ENCODE measurements around the gene ARHGEF39.

Gene ARHGEF39

DNA sequence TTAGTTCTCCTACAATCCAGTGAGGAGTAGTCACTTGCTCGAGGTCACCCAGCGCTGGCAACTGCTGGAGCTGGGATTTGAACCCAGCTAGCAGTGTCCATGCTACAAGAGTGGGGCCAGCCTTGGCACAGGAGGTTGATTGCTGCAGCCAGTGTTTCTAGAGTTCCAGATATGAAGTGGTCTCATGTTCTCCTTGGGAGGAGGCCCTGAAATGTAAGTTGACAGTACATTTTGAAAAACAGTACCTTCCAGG, 6.1 kb downstream of the ARHGEF39 start:
- no peak overlapping the region for H4K8ac ChIP-seq (ENCODE audit: low read depth, low read length)
- H3K27me3 ChIP-seq (ENCODE audit: control insufficient read depth in 3 of 3, insufficient read depth in 3 of 3, low read depth in 1 of 3, low read length in 3 of 3): no peaks in the 10 kb centered on the region
- peak overlapping the region; percentile 98 for H2AFZ ChIP-seq (ENCODE audit: low read length)
- no peak for DNase-seq (ENCODE audit: low spot score)
- no peaks in the 10 kb centered on the region for H3K79me1 ChIP-seq (ENCODE audit: low read depth, low read length)
- no peak overlapping the region for H2BK15ac ChIP-seq (ENCODE audit: low read length)
- H3K9me3 ChIP-seq (replicated peaks in 1 of 2; ENCODE audit: control insufficient read depth in 2 of 2, insufficient read depth in 1 of 2, low read depth in 1 of 2, low read length in 2 of 2): no peaks in the 10 kb centered on the region
- H3K4me2 ChIP-seq (ENCODE audit: insufficient read depth, low read length, poor library complexity, severe bottlenecking): peak overlapping the region; percentile 60
- H2BK120ac ChIP-seq (ENCODE audit: low read depth, low read length): no peak overlapping the region
- no CpG with 5 or more reads among the region's 2 CpGs for WGBS, 2 donors (ENCODE audit: extremely low coverage in 2 of 2, insufficient read length in 2 of 2, insufficient replicate concordance in 1 of 2)
- peaks cover 4 to 10% of the 10 kb centered on the region in 2 donors for H3K4me1 ChIP-seq (ENCODE audit: control insufficient read depth in 2 of 2, insufficient read depth in 1 of 2, low read depth in 1 of 2, low read length in 2 of 2)
- H3K14ac ChIP-seq (ENCODE audit: low read length): no peak overlapping the region
- H3K27ac ChIP-seq (replicated peaks; ENCODE audit: low read length): peak overlapping the region; percentile 92
- no peak overlapping the region for H2BK5ac ChIP-seq (ENCODE audit: low read length)
- no peak overlapping the region for H2BK12ac ChIP-seq (ENCODE audit: low read length)
- no peak overlapping the region for H3K4ac ChIP-seq (ENCODE audit: low read length)
- peaks cover 27 to 42% of the 10 kb centered on the region in 2 donors for H3K36me3 ChIP-seq (replicated peaks in 1 of 2; ENCODE audit: control insufficient read depth in 2 of 2, insufficient read depth in 2 of 2, low read length in 2 of 2)
- no peak overlapping the region for H2AK5ac ChIP-seq (ENCODE audit: low read depth, low read length)
- H3K23ac ChIP-seq (ENCODE audit: low read depth, low read length, poor library complexity): no peak overlapping the region
- no peak overlapping the region for H3K18ac ChIP-seq (ENCODE audit: low read length)
- H3K4me3 ChIP-seq (ENCODE audit: low read length in 2 of 2): peak overlapping the region; percentile 88 to 99
- H4K91ac ChIP-seq (ENCODE audit: low read depth, low read length, poor library complexity): no peak overlapping the region
- H3K9ac ChIP-seq (ENCODE audit: low read depth, low read length, poor library complexity): peak overlapping the region; percentile 93

DNA sequence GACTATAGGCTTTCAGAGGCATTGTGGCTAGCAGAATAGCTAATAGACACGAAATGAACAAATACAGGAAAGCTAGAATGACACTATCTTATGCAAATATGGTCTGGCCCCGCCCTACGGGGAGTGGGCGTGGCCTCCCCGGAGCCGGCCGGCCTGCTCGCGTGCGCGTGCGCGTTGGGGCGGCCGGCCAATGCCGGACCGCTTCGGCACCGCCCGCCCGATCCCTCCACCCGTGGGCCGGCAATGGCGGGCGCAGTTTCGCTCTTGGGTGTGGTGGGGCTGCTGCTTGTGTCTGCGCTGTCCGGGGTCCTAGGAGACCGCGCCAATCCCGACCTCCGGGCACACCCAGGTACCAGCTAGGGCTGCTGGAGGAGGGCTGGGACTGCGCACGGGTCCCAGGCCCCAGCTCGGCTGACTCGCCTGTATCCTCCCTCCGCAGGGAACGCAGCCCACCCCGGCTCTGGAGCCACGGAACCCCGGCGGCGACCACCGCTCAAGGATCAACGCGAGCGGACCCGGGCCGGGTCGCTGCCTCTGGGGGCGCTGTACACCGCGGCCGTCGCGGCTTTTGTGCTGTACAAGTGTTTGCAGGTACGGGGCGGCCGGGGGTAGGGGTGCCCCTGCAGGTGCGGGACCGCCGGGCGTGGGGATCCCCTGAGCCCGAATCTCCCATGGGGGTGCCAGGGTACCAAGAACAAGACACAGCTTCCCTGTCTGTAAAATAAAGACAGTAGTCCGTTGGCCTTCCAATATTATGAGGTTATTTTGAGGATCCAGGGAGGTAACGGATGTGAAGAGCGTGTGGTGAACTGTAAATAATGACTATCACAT, 6.6 kb downstream of the ARHGEF39 start, which contains the start of gene CCDC107:
Gene CCDC107, plus strand, starts transcription at position 156 of the 831 bp plus-strand sequence. Its CDS starts 88 bp downstream, at position 244.
- Histone ChIP-seq H2BK120ac (ENCODE audit: low read depth, low read length) (no peak within 1 kb of the TSS), H4K8ac (ENCODE audit: low read depth, low read length) (no peak within 1 kb of the TSS), H3K27me3 (ENCODE audit: control insufficient read depth in 3 of 3, insufficient read depth in 3 of 3, low read depth in 1 of 3, low read length in 3 of 3) (no peaks in the 10 kb centered on the region), H2BK5ac (ENCODE audit: low read length) (peak within 1 kb of the TSS; percentile 62), H3K4me2 (ENCODE audit: insufficient read depth, low read length, poor library complexity, severe bottlenecking) (peak within 1 kb of the TSS; percentile 60), H3K4me1 (ENCODE audit: control insufficient read depth in 2 of 2, insufficient read depth in 1 of 2, low read depth in 1 of 2, low read length in 2 of 2) (peaks cover 4 to 7% of the 10 kb centered on the region in 2 donors), H3K36me3 (replicated peaks in 1 of 2; ENCODE audit: control insufficient read depth in 2 of 2, insufficient read depth in 2 of 2, low read length in 2 of 2) (peaks cover 27 to 37% of the 10 kb centered on the region in 2 donors), H2BK15ac (ENCODE audit: low read length) (no peak within 1 kb of the TSS), H3K9me3 (replicated peaks in 1 of 2; ENCODE audit: control insufficient read depth in 2 of 2, insufficient read depth in 1 of 2, low read depth in 1 of 2, low read length in 2 of 2) (no peaks in the 10 kb centered on the region), H4K91ac (ENCODE audit: low read depth, low read length, poor library complexity) (peak within 1 kb of the TSS; percentile 89), H3K4me3 (ENCODE audit: low read length in 2 of 2) (peak within 1 kb of the TSS; percentile 88 to 99), H3K79me1 (ENCODE audit: low read depth, low read length) (no peaks in the 10 kb centered on the region), H2AK5ac (ENCODE audit: low read depth, low read length) (peak within 1 kb of the TSS; percentile 54), H3K4ac (ENCODE audit: low read length) (no peak within 1 kb of the TSS), H3K23ac (ENCODE audit: low read depth, low read length, poor library complexity) (peak within 1 kb of the TSS; percentile 96), H2BK12ac (ENCODE audit: low read length) (no peak within 1 kb of the TSS), H3K27ac (replicated peaks; ENCODE audit: low read length) (peak within 1 kb of the TSS; percentile 92), H3K18ac (ENCODE audit: low read length) (peak within 1 kb of the TSS; percentile 98), H3K9ac (ENCODE audit: low read depth, low read length, poor library complexity) (peak within 1 kb of the TSS; percentile 93), H3K14ac (ENCODE audit: low read length) (peak within 1 kb of the TSS; percentile 97), H2AFZ (ENCODE audit: low read length) (peak within 1 kb of the TSS; percentile 98)
- no CpG with 5 or more reads among the region's 67 CpGs for WGBS, 2 donors (ENCODE audit: extremely low coverage in 2 of 2, insufficient read length in 2 of 2, insufficient replicate concordance in 1 of 2)
- DNase-seq (ENCODE audit: low spot score): peak; percentile 91

DNA sequence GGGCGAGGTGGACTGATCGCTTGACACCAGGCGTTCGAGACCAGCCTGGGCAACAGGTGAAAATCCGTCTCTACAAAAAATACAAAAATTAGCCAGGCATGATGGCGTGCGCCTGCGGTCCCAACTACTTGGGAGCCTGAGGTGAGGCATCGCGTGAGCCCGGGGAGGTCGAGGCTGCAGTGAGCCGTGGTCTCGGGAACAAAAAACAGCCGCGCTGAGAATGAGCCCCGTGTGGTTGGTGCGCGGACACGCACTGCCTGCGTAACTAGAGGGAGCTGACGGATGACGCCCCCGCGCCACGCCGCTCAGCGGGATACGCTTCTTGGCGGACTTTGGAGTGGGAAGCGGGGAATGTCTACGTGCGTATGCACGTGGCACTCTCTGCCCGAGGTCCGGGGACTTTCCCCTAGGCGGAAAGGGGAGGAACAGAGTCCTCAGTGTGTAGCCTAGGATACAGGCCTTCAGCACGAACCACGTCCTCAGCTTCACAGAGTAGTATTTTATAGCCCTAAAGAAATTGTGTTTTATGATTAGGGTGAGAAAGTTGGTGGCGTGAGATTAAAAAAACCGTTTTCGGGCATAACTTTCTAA, 7.4 kb downstream of the ARHGEF39 start, which contains the start of gene RMRP:
Gene RMRP, minus strand, starts transcription at position 474 of the 591 bp plus-strand sequence.
- Histone ChIP-seq H2BK15ac (ENCODE audit: low read length) (no peak within 1 kb of the TSS), H3K4me1 (ENCODE audit: control insufficient read depth in 2 of 2, insufficient read depth in 1 of 2, low read depth in 1 of 2, low read length in 2 of 2) (peaks cover 4% of the 10 kb centered on the region in 2 donors), H3K14ac (ENCODE audit: low read length) (peak within 1 kb of the TSS; percentile 97), H4K8ac (ENCODE audit: low read depth, low read length) (no peak within 1 kb of the TSS), H4K91ac (ENCODE audit: low read depth, low read length, poor library complexity) (peak within 1 kb of the TSS; percentile 89), H2BK120ac (ENCODE audit: low read depth, low read length) (no peak within 1 kb of the TSS), H2AK5ac (ENCODE audit: low read depth, low read length) (peak within 1 kb of the TSS; percentile 54), H3K18ac (ENCODE audit: low read length) (peak within 1 kb of the TSS; percentile 98), H2BK12ac (ENCODE audit: low read length) (no peak within 1 kb of the TSS), H3K9me3 (replicated peaks in 1 of 2; ENCODE audit: control insufficient read depth in 2 of 2, insufficient read depth in 1 of 2, low read depth in 1 of 2, low read length in 2 of 2) (no peaks in the 10 kb centered on the region), H2BK5ac (ENCODE audit: low read length) (peak within 1 kb of the TSS; percentile 62), H3K9ac (ENCODE audit: low read depth, low read length, poor library complexity) (peak within 1 kb of the TSS; percentile 93), H3K36me3 (replicated peaks in 1 of 2; ENCODE audit: control insufficient read depth in 2 of 2, insufficient read depth in 2 of 2, low read length in 2 of 2) (peaks cover 22 to 30% of the 10 kb centered on the region in 2 donors), H3K4ac (ENCODE audit: low read length) (no peak within 1 kb of the TSS), H3K27ac (replicated peaks; ENCODE audit: low read length) (peak within 1 kb of the TSS; percentile 92), H3K27me3 (ENCODE audit: control insufficient read depth in 3 of 3, insufficient read depth in 3 of 3, low read depth in 1 of 3, low read length in 3 of 3) (no peaks in the 10 kb centered on the region), H2AFZ (ENCODE audit: low read length) (peak within 1 kb of the TSS; percentile 98), H3K23ac (ENCODE audit: low read depth, low read length, poor library complexity) (peak within 1 kb of the TSS; percentile 96), H3K4me3 (ENCODE audit: low read length in 2 of 2) (peak within 1 kb of the TSS; percentile 88 to 99), H3K4me2 (ENCODE audit: insufficient read depth, low read length, poor library complexity, severe bottlenecking) (peak within 1 kb of the TSS; percentile 60), H3K79me1 (ENCODE audit: low read depth, low read length) (no peaks in the 10 kb centered on the region)
- peak; percentile 98 for DNase-seq (ENCODE audit: low spot score)
- WGBS, 2 donors (ENCODE audit: extremely low coverage in 2 of 2, insufficient read length in 2 of 2, insufficient replicate concordance in 1 of 2): no CpG with 5 or more reads among the region's 42 CpGs

Measured in neuronal stem cell (in vitro differentiated cells).